ENCODE results near the gene AK4. TPM values are rescaled to one million over a fixed set of nuclear protein-coding genes. Genes with fewer than 3 reads are reported as not detected.

Gene AK4
- 26.5 and 33.3 TPM in 2 replicates for total RNA-seq

GRCh38 chr1:65148178-65148547 is at the start of gene AK4:
TSS of gene AK4 (plus strand) at chr1:65148203. CDS start at chr1:65148408, 205 bp downstream.

Other genes with a start within 250 kb of the AK4 start
- gene JAK1, start 181.7 kb upstream of the AK4 start, total RNA-seq: 43.0 and 55.1 TPM in 2 replicates
- 0.23 and 0.62 TPM in 2 replicates for gene DNAJC6, start 161.3 kb downstream of the AK4 start, total RNA-seq

All from hair follicular keratinocyte (primary cell).